OCI-M2 (cell line): ENCODE results near the gene PARD3B.

Experiments
- DNase-seq: peaks from one replicate; lab custom pipeline; 2025; ENCODE audit not compliant: unreplicated experiment; lab: John Stamatoyannopoulos, UW

PARD3B gene

DNA sequence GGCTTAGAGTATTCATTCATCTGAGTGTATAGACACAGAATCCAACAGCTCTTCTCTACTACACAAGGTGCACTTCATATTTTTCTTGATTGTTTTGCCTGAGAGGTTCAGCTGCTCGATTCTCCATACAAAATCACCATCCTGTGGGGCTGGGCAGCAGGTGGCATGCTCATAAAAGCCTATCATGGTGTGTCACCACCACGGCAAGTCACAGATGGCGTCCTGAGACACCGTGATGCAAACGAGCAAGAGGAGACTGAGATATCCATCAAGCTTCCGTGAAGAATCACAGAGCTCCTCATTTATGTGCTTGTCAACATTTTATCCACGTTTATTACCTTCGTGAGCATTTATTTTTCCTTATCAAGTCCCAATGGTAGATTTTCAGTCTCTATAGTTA is 1114.6 kb downstream of the PARD3B start:
- DNase-seq: no peak

GRCh38 chr2:205660521-205661124 is 1115.3 kb downstream of the PARD3B start:
- no peak for DNase-seq

- no peak for DNase-seq
Observed at GRCh38 chr2:205661281-205661680, 1116.0 kb downstream of the PARD3B start.

DNA sequence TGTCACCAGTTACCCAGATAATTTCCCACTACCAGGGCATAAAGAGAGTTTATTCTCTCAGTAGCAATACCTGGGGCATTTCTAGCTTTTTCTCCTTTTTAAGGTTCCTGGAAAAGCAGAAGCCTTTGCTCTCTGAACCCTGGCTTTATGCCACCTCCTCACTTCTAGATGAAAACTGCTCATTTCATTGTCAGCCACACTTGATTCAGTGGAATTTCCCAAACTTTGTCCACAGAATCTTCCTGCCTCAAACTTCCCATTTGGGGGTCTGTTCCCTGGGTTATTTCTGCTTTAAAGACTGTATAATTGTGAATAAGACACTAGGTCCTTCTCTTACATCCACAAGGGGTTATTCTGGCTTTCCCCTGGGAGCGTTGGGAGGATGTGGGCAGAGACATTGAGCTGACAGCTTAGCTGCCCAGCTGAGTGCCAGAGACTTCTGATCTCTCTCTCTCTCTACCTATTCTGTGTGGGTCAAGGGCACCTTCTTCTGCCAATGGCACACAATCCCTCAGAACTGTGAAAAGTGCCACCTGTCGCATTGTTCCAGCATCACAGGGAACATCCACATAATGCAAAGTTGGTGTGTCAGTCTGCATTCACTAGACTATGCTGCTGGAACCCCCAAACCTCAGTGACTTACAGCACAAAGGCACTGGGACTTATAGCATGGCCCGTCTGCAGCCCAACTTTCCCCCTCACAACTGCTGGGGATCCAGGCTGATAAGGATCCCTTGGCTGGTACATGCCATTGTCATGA is 1117.1 kb downstream of the PARD3B start:
- DNase-seq: no peak

GRCh38 chr2:205665791-205666190 is 1120.5 kb downstream of the PARD3B start:
- no peak for DNase-seq
